ENCODE data around the gene MSI2.

DNA sequence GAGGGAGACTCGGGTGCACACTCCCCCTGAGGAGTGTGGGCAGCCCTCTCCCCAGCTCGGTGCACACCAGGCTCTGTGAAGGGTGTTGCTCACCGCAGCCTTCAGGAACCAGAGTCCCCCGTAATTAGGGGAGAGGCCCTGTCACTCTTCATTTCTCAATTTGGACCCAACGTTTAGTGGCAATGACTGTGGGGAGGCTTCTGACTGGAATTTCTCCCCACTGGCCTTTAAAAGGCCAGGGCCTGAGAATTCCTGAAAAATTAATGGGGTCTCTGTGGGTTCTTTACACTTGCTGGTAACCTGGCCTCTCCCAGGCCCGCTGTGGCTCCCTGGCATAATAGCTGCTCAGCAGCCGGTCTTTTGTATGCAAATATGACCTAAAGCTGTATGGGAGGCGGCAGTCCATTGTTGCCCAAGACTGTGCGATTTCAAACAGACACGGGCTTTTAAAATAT, 209.7 kb downstream of the MSI2 start:
- TF ChIP-seq, protein P1, sequence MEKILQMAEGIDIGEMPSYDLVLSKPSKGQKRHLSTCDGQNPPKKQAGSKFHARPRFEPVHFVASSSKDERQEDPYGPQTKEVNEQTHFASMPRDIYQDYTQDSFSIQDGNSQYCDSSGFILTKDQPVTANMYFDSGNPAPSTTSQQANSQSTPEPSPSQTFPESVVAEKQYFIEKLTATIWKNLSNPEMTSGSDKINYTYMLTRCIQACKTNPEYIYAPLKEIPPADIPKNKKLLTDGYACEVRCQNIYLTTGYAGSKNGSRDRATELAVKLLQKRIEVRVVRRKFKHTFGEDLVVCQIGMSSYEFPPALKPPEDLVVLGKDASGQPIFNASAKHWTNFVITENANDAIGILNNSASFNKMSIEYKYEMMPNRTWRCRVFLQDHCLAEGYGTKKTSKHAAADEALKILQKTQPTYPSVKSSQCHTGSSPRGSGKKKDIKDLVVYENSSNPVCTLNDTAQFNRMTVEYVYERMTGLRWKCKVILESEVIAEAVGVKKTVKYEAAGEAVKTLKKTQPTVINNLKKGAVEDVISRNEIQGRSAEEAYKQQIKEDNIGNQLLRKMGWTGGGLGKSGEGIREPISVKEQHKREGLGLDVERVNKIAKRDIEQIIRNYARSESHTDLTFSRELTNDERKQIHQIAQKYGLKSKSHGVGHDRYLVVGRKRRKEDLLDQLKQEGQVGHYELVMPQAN (IDR thresholded peaks at IDR 0.05; ENCODE audit: borderline replicate concordance), result no peak
- TF ChIP-seq BACH1 (tag; IDR thresholded peaks at IDR 0.05), result no peak

Data from K562 (cell line).